Smooth muscle cell (in vitro differentiated cells): Measurements from ENCODE around the gene SRSF1. TPM values are rescaled to one million over a fixed set of nuclear protein-coding genes. Genes with fewer than 3 reads are reported as not detected.

Experiments used
- DNase-seq: peaks from one replicate; lab custom pipeline; 2025; ENCODE audit not compliant: unreplicated experiment; lab: John Stamatoyannopoulos, UW
- H2AFZ ChIP-seq: fragments of 200-600 bp; sonication (generic); 2 replicates; pipeline ENCODE4 v1.6.0; 2016; ENCODE audit warnings: antibody characterized with exemption, low read depth, mild to moderate bottlenecking
- H3F3A ChIP-seq: fragments of 200-600 bp; sonication (generic); 2 replicates; pipeline ENCODE4 v1.6.0; 2017; ENCODE audit warnings: antibody characterized with exemption, low read depth
- H3K27ac ChIP-seq: fragments of 200-600 bp; sonication (generic); 2 replicates; pipeline ENCODE4 v1.5.1; 2016; ENCODE audit warnings: low read depth, mild to moderate bottlenecking
- H3K27me3 ChIP-seq: fragments of 200-600 bp; sonication (generic); 2 replicates; pipeline ENCODE4 v1.6.1; 2016; ENCODE audit warnings: low read depth, mild to moderate bottlenecking
- H3K36me3 ChIP-seq: fragments of 200-600 bp; sonication (generic); 2 replicates; pipeline ENCODE4 v1.5.1; 2016; ENCODE audit warnings: low read depth
- H3K4me1 ChIP-seq: fragments of 200-600 bp; sonication (generic); 2 replicates; pipeline ENCODE4 v1.5.1; 2016; ENCODE audit warnings: low read depth
- H3K4me2 ChIP-seq: fragments of 200-600 bp; sonication (generic); 2 replicates; pipeline ENCODE4 v1.6.0; 2016; ENCODE audit warnings: mild to moderate bottlenecking
- H3K4me3 ChIP-seq: fragments of 200-600 bp; sonication (generic); 2 replicates; pipeline ENCODE4 v1.5.1; 2016; ENCODE audit warnings: mild to moderate bottlenecking
- H3K79me2 ChIP-seq: fragments of 200-600 bp; sonication (generic); 2 replicates; pipeline ENCODE4 v1.6.0; 2016; ENCODE audit warnings: low read depth, mild to moderate bottlenecking
- H3K9ac ChIP-seq: fragments of 200-600 bp; sonication (generic); 2 replicates; pipeline ENCODE4 v1.6.0; 2016; ENCODE audit warnings: low read depth
- H3K9me3 ChIP-seq: fragments of 200-600 bp; sonication (generic); replicated peaks from 2 replicates; pipeline ENCODE4 v1.5.1; 2016; ENCODE audit warnings: low read depth
- H4K20me1 ChIP-seq: fragments of 200-600 bp; sonication (generic); 2 replicates; pipeline ENCODE4 v1.6.0; 2016; ENCODE audit warnings: low read depth
- CTCF ChIP-seq: fragments of 200-600 bp; sonication (generic); IDR thresholded peaks from 2 replicates; pipeline ENCODE4 v1.5.1; 2017; ENCODE audit warnings: borderline replicate concordance, mild to moderate bottlenecking, antibody characterized with exemption; ENCODE audit not compliant: insufficient read depth, poor library complexity, severe bottlenecking
- WGBS: methylation state at CpG from one replicate; pipeline ENCODE4 v1.1.7; 2016; ENCODE audit warnings: low lambda C conversion rate; 5-methylcytosine and 5-hydroxymethylcytosine counted together
- polyA plus RNA-seq: library from polyadenylated mRNA; unstranded; fragments of >200 nt; fragmentation: Nextera tagmentation; extraction: Ambion mirVana; gene quantifications from 2 replicates; pipeline ENCODE4 v1.2.1, GENCODE V29; 2016
- total RNA-seq: library from RNA; depleted of rRNA; stranded (reverse); fragments of >200 nt; gene quantifications from 2 replicates; pipeline ENCODE4 v1.2.3, GENCODE V29; 2014

The SRSF1 gene
- total and polyA plus RNA-seq, 2 experiments from 2014 or later = 57.9 to 200 TPM

GRCh38 chr17:58019521-58019920 is 12.5 kb upstream of the SRSF1 start:
- no peaks in the 10 kb centered on the region for H3K27me3 ChIP-seq
- no peaks in the 10 kb centered on the region for H3K36me3 ChIP-seq
- no peaks in the 10 kb centered on the region for H3K79me2 ChIP-seq
- no peaks in the 10 kb centered on the region for H3F3A ChIP-seq
- DNase-seq = no peak
- no peak for TF ChIP-seq CTCF
- no peaks in the 10 kb centered on the region for H3K4me1 ChIP-seq
- H3K9me3 ChIP-seq = no peaks in the 10 kb centered on the region
- no peak overlapping the region for H3K9ac ChIP-seq
- no peaks in the 10 kb centered on the region for H4K20me1 ChIP-seq
- H3K4me3 ChIP-seq = no peak overlapping the region
- H3K27ac ChIP-seq = no peak overlapping the region
- no peak overlapping the region for H3K4me2 ChIP-seq
- no peak overlapping the region for H2AFZ ChIP-seq

GRCh38 chr17:58019039-58019438 is 12.0 kb upstream of the SRSF1 start:
- DNase-seq = no peak
- Histone ChIP-seq H4K20me1 (no peaks in the 10 kb centered on the region), H3K36me3 (no peaks in the 10 kb centered on the region), H3K4me1 (no peaks in the 10 kb centered on the region), H3K9ac (no peak overlapping the region), H3K79me2 (no peaks in the 10 kb centered on the region), H3K4me3 (no peak overlapping the region), H3F3A (no peaks in the 10 kb centered on the region), H2AFZ (no peak overlapping the region), H3K27ac (no peak overlapping the region), H3K9me3 (no peaks in the 10 kb centered on the region), H3K4me2 (no peak overlapping the region), H3K27me3 (no peaks in the 10 kb centered on the region)
- WGBS = 95% methylated on average over 3 of the region's 3 CpGs
- TF ChIP-seq CTCF = no peak

- H3K4me2 ChIP-seq = no peak overlapping the region
- WGBS = 97% methylated on average over 10 of the region's 10 CpGs
- H2AFZ ChIP-seq = no peak overlapping the region
- peaks cover 14% of the 10 kb centered on the region for H4K20me1 ChIP-seq
- no peak for DNase-seq
- no peaks in the 10 kb centered on the region for H3K36me3 ChIP-seq
- no peak for TF ChIP-seq CTCF
- H3K27me3 ChIP-seq = no peaks in the 10 kb centered on the region
- peaks cover 17% of the 10 kb centered on the region for H3K79me2 ChIP-seq
- peaks cover 9% of the 10 kb centered on the region for H3F3A ChIP-seq
- H3K9me3 ChIP-seq = no peaks in the 10 kb centered on the region
- no peak overlapping the region for H3K4me3 ChIP-seq
- H3K4me1 ChIP-seq = peaks cover 13% of the 10 kb centered on the region
- H3K27ac ChIP-seq = no peak overlapping the region
- H3K9ac ChIP-seq = no peak overlapping the region
Measured at GRCh38 chr17:58010067-58010799, 3.2 kb upstream of the SRSF1 start.
